Measurements from ENCODE around the gene HLA-A.
"Not testable (repeated sequence)": the region's sequence is repeated elsewhere in the genome, so short reads cannot be mapped to it uniquely, and the experiment has no call there.

The HLA-A gene

GRCh38 chr6:29925321-29925720, 17.0 kb upstream of the HLA-A start:
- no peak overlapping the region for H3K27ac ChIP-seq

GRCh38 chr6:29925727-29926412, 16.5 kb upstream of the HLA-A start:
- H3K27ac ChIP-seq = no peak overlapping the region
- TF ChIP-seq CTCF (conservative IDR thresholded peaks at IDR 0.05) = no peak

More at GRCh38 chr6:29925321-29925720, 17.0 kb upstream of the HLA-A start:
- no peak for TF ChIP-seq CTCF (conservative IDR thresholded peaks at IDR 0.05)

GRCh38 chr6:29926413-29927274, 15.7 kb upstream of the HLA-A start:
- H3K27ac ChIP-seq = no peak overlapping the region
- TF ChIP-seq CTCF (conservative IDR thresholded peaks at IDR 0.05) = no peak

GRCh38 chr6:29927275-29927569, 15.1 kb upstream of the HLA-A start:
- TF ChIP-seq CTCF (conservative IDR thresholded peaks at IDR 0.05) = no peak

GRCh38 chr6:29927841-29928388, 14.4 kb upstream of the HLA-A start:
- no peak overlapping the region for H3K27ac ChIP-seq
- no peak for TF ChIP-seq CTCF (conservative IDR thresholded peaks at IDR 0.05)

More at GRCh38 chr6:29927275-29927569, 15.1 kb upstream of the HLA-A start:
- no peak overlapping the region for H3K27ac ChIP-seq

GRCh38 chr6:29930047-29930446, 12.3 kb upstream of the HLA-A start:
- H3K27ac ChIP-seq = not testable (repeated sequence)

- no peak overlapping the region for H3K27ac ChIP-seq
- TF ChIP-seq CTCF (conservative IDR thresholded peaks at IDR 0.05) = no peak
Observed at GRCh38 chr6:29933955-29934354, 8.4 kb upstream of the HLA-A start.
